GM21447 (cell line): ENCODE measurements around the gene RHBDF2.
A peak's percentile ranks its signal among the peaks of the same experiment; 100 is the strongest.

Experiments
- ATAC-seq: cut with Tn5 transposase; IDR thresholded peaks from one replicate; pipeline ENCODE4 v1.9.1; 2021; ENCODE audit not compliant: unreplicated experiment

RHBDF2 gene

GRCh38 chr17:76484228-76484725, 16.9 kb downstream of the RHBDF2 start:
- ATAC-seq = no peak

DNA sequence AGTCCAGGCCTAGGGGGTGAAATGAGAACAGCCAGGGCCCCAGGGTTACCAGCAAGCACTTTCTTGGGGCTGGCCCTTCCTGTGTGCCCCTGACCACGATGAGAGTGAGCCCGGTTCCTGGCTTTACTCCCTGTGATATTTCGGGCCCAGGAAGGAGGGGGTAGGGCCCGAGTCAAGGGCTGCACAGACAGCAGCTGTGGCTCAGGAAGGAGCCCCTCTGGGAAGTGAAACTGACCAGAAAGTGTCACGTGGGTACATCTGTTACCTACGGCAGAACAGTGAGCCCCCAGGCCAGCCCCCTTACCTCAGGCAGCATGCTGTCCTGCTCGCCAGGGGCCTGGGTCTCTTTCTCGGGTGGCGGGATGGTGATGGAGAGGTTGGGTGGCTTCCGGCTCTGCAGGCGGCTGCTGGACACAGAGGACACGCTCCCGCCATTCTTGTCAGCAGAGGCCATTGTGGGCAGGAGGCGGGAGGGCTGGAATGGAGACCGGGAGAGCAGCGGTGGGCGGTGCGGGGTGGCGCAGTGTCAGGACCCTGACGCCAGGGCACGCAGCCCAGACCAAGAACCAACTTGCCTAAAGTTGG, 20.1 kb downstream of the RHBDF2 start:
- ATAC-seq = peak; percentile 52

DNA sequence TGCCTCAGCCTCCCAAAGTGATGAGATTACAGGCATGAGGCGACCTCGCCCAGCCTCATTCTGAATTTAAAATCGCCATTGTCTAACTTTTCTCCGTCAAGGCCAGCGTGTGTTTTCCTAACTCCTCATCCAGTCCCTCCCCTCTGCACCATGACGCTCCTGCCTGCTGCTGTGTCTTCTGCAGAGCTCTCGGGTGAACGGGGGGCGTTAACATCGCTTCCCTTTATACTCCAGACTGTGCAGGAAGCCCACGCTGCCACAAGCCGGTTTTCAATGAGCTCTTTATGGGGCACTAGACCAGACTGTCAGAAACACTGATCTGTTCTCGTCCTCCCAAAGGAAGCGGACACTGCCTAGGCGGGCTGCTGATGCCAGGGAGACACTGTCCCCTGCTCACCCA, 20.6 kb downstream of the RHBDF2 start:
- ATAC-seq = peak; percentile 6

DNA sequence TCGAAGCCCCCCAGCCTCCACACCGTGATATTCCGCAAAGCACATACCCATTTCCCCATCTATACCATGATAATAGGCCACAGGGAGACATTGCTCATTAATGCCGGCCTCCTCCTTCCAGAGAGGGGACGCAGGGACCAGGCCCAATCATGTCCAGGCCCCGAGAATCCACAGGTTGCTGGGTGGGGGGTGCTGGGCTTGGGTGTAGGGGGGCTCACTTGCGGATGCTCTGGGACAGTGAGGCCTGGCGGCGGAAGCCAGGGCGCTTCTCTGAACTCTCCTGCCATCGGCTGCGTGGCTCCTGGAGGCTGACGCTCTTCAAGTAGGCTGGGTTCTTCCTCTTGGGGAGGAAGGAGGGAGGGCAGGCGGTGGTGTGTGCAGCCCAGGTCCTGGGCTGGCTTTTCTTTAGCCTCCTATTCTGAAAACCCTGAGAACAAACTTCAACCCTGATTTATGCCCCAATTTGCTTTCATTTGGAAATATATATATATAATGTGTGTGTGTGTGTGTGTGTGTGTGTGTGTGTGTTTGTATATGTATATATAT, 21.6 kb downstream of the RHBDF2 start:
- ATAC-seq = no peak

GRCh38 chr17:76478730-76479514, 22.3 kb downstream of the RHBDF2 start:
- ATAC-seq = no peak

GRCh38 chr17:76478097-76478496, 23.1 kb downstream of the RHBDF2 start:
- ATAC-seq = no peak

DNA sequence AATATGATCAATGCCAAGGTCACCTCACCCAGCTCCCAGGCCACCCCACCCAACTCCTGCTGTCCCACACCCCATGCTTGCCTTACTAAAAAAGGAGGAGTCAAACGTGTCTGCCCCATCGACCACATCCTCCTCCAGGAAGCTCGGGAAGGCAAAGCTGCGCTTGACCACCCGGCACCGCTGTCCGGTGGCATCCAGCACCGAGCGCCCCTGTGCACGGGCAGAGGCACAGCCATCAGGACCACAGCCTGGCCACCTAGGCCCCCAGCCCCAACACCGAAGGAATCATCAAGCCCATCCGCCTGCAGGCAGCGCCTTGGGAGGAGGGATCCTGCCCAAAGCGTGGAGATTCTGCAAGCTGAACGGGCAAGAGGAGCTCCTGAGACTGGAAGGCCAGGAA, 23.6 kb downstream of the RHBDF2 start:
- no peak for ATAC-seq

DNA sequence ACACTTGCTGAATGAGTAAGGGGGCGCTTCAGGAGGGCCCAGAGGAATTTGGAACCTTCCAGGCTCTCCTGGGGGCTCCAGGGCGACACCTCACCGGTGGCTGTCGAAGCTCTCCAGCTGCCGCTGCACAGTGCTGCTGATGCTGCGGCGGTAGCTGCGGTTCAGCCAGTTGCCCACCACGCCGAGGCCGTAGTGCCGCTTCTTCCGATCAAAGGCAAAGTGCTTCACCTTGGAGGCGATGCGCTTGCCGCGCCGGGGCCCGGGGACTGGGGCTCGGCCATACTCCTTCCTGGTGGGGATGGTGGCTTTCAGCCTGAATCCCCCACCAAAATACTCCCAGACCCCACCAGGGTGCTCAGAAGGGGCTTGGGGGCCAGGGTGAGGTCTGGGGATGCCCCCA, 24.5 kb downstream of the RHBDF2 start:
- no peak for ATAC-seq

GRCh38 chr17:76475302-76475701, 25.9 kb downstream of the RHBDF2 start:
- ATAC-seq = no peak

DNA sequence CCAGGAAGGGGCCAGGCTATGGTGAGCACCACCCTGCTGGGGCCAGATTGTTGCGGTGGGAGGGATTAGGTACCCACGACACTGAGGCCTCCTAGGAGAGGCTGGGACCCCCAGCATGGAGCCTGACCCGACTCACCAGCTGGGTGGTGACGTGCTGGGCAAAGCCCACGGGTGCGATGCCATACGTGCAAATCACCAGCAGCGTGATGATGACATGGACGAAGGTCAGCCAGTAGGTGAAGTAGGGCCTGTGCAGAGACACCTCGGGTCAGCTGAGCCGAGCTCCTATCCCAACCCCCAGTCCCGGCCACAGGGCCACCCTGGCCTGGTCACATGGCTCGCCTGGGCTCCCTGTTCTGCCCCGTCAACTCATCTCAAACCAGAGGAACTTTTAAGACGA, 26.3 kb downstream of the RHBDF2 start:
- ATAC-seq = no peak

DNA sequence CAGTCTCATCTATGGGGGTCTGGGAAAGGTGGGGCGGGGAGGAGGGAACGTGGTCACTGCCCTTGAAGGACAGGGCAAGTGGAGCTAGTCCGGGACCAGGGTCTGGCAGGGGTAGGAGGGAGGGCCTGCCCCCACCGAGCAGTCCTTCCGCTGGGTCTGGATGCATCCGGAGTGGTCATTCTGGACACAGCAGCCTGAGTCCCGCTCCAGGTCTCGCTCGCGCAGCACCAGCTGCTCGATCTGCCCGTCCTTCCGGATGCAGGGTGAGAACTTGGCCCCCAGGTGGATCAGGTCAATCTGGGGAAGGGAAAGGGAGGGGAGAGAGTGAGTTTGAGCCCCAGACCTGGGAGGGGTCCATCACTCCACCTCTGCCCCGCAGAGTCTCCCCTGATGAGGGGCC, 27.0 kb downstream of the RHBDF2 start:
- ATAC-seq = no peak

- no peak for ATAC-seq
Observed at GRCh38 chr17:76473541-76473985, 27.7 kb downstream of the RHBDF2 start.

GRCh38 chr17:76472726-76473125, 28.5 kb downstream of the RHBDF2 start:
- no peak for ATAC-seq

DNA sequence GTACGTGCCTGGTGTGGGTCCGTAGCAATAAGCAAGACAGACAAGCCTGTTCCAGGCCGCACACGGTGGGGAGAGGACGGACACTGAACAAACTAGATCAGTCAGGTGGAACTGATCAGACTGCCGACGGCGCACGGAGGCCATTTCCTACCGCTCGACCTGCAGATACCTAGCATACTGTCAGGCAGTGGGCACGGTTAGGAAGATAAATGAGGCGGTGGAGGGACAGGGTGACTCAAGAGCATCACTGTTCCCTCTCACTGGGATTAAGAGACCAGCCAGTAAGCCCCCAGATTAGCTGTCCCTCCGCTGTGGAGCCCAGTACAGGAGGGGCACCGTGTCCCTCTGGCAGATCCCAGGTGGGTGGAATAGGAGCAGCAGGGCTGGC, 29.0 kb downstream of the RHBDF2 start:
- ATAC-seq = no peak

DNA sequence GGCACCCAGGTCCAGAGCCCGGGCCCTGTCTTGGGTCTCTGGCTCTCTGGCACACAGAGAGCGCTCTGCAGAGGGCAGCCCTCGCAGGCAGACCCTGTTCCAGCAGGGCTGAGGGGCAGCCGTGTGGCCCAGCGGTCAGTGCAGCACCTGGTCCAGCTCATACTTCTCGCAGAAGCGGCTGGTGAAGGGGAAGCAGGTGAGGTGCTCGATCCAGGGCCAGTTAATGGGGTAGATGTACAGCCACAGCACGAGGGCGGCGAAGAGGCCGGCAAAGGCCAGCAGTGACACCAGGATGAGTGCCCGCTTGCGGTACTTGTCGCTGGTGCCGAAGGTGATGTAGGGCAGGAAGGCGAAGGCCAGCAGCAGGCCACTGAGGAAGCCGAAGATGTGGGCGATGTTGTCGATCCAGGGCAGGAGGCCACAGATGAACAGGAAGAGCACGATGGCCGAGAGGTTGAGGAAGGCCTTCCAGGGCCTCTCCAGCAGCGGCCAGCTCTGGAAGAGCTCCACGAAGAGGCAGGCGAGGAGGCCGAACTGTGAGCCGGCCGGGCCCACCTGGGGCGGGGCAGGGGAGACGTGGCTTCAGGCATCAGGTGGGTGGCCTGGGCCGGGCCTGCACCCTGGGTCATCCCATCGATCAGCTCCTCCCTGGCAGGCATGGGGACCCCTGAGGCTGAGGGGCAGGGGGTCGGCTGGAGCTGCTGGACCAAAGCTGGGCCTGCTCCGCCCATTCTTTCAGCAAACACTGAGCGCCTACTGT, 29.5 kb downstream of the RHBDF2 start:
- no peak for ATAC-seq

DNA sequence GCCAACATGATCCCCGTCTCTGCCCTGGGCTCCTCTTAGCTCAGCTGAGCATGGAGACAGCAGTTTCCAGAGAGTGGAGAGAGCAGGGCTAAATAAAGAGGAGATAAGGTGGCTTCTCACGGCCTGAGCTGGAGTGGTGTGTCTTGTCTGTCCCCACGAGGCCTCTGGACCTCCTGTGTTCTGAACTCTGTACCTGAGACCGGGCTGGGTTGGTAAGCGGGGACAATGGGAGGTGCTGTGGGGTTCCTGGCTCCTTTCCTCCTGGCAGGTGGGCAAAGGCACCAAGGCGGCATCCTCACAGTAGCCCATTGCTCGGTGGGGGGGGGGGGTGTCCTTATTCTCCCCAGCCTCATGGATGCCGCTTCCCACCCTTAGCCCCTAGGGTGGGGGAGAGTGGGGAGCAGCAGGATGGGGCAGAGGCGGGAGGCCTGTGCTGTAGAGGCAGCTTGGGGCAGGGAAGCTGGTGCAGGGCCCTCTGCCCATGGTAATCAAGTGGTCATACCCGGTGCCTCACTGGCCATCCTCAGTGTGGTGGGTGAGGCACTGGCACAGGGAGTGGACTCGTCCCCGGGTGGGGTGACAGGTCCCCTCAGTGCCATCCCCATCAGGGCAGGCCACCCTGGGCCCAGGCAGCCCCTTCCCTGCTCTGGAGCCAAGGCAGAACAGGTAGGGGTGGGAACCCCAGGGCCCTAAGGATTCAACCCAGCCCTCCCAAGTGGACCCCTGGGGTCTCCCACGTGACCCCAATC, 31.1 kb downstream of the RHBDF2 start:
- ATAC-seq = no peak

- ATAC-seq = no peak
Observed at GRCh38 chr17:76469076-76469990, 31.9 kb downstream of the RHBDF2 start.

DNA sequence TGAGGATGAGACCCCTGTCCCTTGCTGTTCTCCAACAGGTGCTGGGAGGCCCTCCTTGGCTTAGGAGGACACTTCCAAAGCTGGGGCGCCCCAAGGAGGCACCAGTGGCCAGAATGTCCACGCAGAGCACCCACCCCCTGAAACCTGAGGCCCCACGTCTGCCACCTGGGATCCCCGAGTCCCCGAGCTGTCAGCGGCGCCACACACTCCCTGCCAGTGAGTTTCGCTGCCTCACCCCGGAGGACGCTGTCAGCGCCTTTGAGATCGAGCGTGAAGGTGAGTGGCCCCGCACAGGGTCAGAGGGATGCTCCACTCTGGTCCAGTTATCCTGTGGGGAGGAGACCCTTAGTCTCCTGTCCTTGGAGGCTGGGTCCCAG, 32.6 kb downstream of the RHBDF2 start:
- no peak for ATAC-seq

DNA sequence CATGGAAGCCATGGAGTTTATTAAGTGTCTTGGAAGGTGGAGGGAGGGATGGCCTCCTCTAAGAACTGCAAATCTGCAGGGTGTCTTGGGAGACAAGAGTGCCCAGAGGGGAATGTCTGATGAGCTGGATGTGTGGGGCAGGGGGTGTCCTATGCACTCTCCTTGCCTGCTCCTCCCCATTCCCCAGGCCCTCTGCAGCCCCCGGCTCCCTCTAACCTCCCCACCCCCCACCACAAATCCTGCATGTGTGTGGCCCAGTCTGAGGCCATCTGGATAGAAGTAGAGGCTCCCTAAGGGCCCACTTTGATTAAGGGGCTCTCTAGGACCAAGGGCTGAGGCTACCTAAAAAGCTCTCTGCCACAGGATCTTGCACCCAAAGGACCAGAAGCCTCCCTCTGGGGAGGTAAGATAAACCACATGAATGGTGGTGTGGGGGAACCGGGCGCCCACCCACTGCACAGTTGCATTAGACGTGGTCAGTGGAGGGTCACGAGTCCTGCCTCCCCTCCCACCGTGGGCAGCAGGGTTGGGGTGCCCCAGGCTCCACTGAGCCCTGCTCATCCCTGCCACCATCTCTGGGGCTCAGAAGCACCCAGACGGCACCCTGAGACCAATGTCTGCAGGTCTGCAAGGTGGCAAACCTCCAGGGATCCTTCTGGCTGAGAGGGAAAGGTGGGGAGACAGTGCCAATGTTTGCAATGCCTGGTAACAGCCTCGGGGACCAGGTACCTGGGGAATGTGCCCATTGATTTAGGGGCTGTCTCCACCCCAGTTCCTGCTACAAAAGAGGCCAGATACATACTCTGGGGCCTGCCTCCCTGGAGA, 33.2 kb downstream of the RHBDF2 start:
- ATAC-seq = no peak
